Ishikawa (cell line): ENCODE measurements around the gene C9orf57.

ENCODE experiments used
- CEBPB ChIP-seq: IDR thresholded peaks from 2 replicates; pipeline ENCODE4 v1.6.1; 2012
- CREB1 ChIP-seq: IDR thresholded peaks from 2 replicates; pipeline ENCODE4 v1.6.1; 2012; ENCODE audit warnings: low read depth
- EGR1 ChIP-seq: IDR thresholded peaks from 2 replicates; pipeline ENCODE4 v1.6.1; 2012
- EP300 ChIP-seq: IDR thresholded peaks from 2 replicates; pipeline ENCODE4 v1.6.1; 2012; ENCODE audit warnings: borderline replicate concordance
- FOXM1 ChIP-seq: IDR thresholded peaks from 2 replicates; pipeline ENCODE4 v1.6.1; 2012; ENCODE audit warnings: low read depth, borderline replicate concordance
- MAX ChIP-seq: IDR thresholded peaks from 2 replicates; pipeline ENCODE4 v1.6.1; 2012
- NFIC ChIP-seq: IDR thresholded peaks from 2 replicates; pipeline ENCODE4 v1.6.1; 2012
- RAD21 ChIP-seq: IDR thresholded peaks from 2 replicates; pipeline ENCODE4 v1.6.1; 2012; ENCODE audit warnings: low read depth
- REST ChIP-seq: IDR thresholded peaks from 2 replicates; pipeline ENCODE4 v1.6.1; 2012; ENCODE audit warnings: low read depth, mild to moderate bottlenecking
- TAF1 ChIP-seq: IDR thresholded peaks from 2 replicates; pipeline ENCODE4 v1.6.1; 2012; ENCODE audit warnings: low read depth, mild to moderate bottlenecking
- TCF12 ChIP-seq: IDR thresholded peaks from 2 replicates; pipeline ENCODE4 v1.6.1; 2012; ENCODE audit warnings: low read depth
- TEAD4 ChIP-seq: IDR thresholded peaks from 2 replicates; pipeline ENCODE4 v1.6.1; 2012
- USF1 ChIP-seq: IDR thresholded peaks from 2 replicates; pipeline ENCODE4 v1.6.1; 2012
- YY1 ChIP-seq: IDR thresholded peaks from 2 replicates; pipeline ENCODE4 v1.6.1; 2012; ENCODE audit warnings: low read depth
- ZBTB7A ChIP-seq: IDR thresholded peaks from 2 replicates; pipeline ENCODE4 v1.6.1; 2012; ENCODE audit warnings: low read depth

Gene C9orf57

GRCh38 chr9:72044095-72044494 lies 16.3 kb downstream of the C9orf57 start:
- TF ChIP-seq ZBTB7A (no peak), EGR1 (no peak), YY1 (no peak), USF1 (no peak), REST (no peak), CEBPB (no peak), NFIC (no peak), CREB1 (no peak), TCF12 (no peak), FOXM1 (no peak), EP300 (no peak), RAD21 (no peak), MAX (no peak), TAF1 (no peak), TEAD4 (no peak)

- TF ChIP-seq CREB1 = no peak
- TF ChIP-seq FOXM1 = no peak
- TF ChIP-seq TEAD4 = no peak
- no peak for TF ChIP-seq EP300
- no peak for TF ChIP-seq EGR1
- TF ChIP-seq NFIC = no peak
- TF ChIP-seq CEBPB = no peak
- TF ChIP-seq YY1 = no peak
- no peak for TF ChIP-seq TCF12
- no peak for TF ChIP-seq ZBTB7A
- no peak for TF ChIP-seq REST
- no peak for TF ChIP-seq MAX
- no peak for TF ChIP-seq TAF1
- no peak for TF ChIP-seq USF1
- no peak for TF ChIP-seq RAD21
Measured at GRCh38 chr9:72043576-72043975, 16.8 kb downstream of the C9orf57 start.

GRCh38 chr9:72042928-72043327 lies 17.5 kb downstream of the C9orf57 start:
- TF ChIP-seq ZBTB7A (no peak), REST (no peak), YY1 (no peak), FOXM1 (no peak), RAD21 (no peak)

GRCh38 chr9:72041775-72042194 lies 18.6 kb downstream of the C9orf57 start:
- TF ChIP-seq YY1 (no peak), TEAD4 (peak; percentile 53), NFIC (peak; percentile 90), MAX (peak; percentile 69), CEBPB (peak; percentile 92), TCF12 (peak; percentile 80; the same call in 1 of the 2 replicates), EP300 (peak; percentile 85), EGR1 (no peak), ZBTB7A (no peak), REST (no peak), CREB1 (no peak), USF1 (peak; percentile 44; the same call in 1 of the 2 replicates)
